Transverse colon (tissue), 4 donors: Measurements from ENCODE around the gene PJA1. TPM values are rescaled to one million over a fixed set of nuclear protein-coding genes. Genes with fewer than 3 reads are reported as not detected.

Experiments
- DNase-seq: peaks from one replicate; pipeline ENCODE4 v3.0.0-alpha.2; 2019
- H3K27ac ChIP-seq, 4 donors: fragments of 200-600 bp; sonication (generic); 2 replicates each; pipeline ENCODE4 v1.5.1; 2016 to 2018; ENCODE audit warnings: inconsistent platforms in 4 of 4
- H3K27me3 ChIP-seq: fragments of 200-600 bp; sonication (generic); 2 replicates; pipeline ENCODE4 v1.5.1; 2017; ENCODE audit warnings: inconsistent platforms
- H3K36me3 ChIP-seq, 4 donors: fragments of 200-600 bp; sonication (generic); 2 replicates each; pipeline ENCODE4 v1.5.1; 2017 to 2019; ENCODE audit warnings: inconsistent platforms in 4 of 4
- H3K4me1 ChIP-seq, 4 donors: fragments of 200-600 bp; sonication (generic); 2 replicates each; pipeline ENCODE4 v1.5.1; 2017 to 2020; ENCODE audit warnings: inconsistent platforms in 4 of 4
- H3K4me3 ChIP-seq, 4 donors: fragments of 200-600 bp; sonication (generic); 1 replicate in 1 of 4; 2 replicates in 3 of 4; pipeline versions ENCODE4 v1.5.1 to v1.6.1; 2017 to 2019; ENCODE audit warnings: inconsistent platforms in 4 of 4
- H3K9me3 ChIP-seq, 2 donors: fragments of 200-600 bp; sonication (generic); 2 replicates each; pipeline ENCODE4 v1.5.1; 2017 to 2019; ENCODE audit warnings: inconsistent platforms in 2 of 2
- CTCF ChIP-seq, 5 experiments: fragments of 200-600 bp in 3 of 5; fragments of 450-650 bp in 2 of 5; sonication (generic) in 3 of 5; IDR thresholded peaks; 1 replicate in 2 of 5; 2 replicates in 3 of 5; pipeline ENCODE4 v1.5.1; 2016 to 2017; ENCODE audit warnings: antibody characterized with exemption in 5 of 5, inconsistent platforms in 3 of 5, mild to moderate bottlenecking in 2 of 5, moderate library complexity in 1 of 5
- EP300 ChIP-seq: sonication (generic); formaldehyde crosslinking; IDR thresholded peaks from one replicate; pipeline ENCODE4 v1.6.1; 2017; ENCODE audit warnings: antibody characterized with exemption, low read depth
- POLR2A ChIP-seq: fragments of 450-650 bp; IDR thresholded peaks from one replicate; pipeline ENCODE4 v1.6.1; 2016; ENCODE audit warnings: antibody characterized with exemption, mild to moderate bottlenecking, moderate library complexity
- POLR2AphosphoS5 ChIP-seq, 3 donors: sonication (generic); formaldehyde crosslinking; IDR thresholded peaks; one replicate each; pipeline ENCODE4 v1.6.1; 2016; ENCODE audit warnings: antibody characterized with exemption in 3 of 3
- WGBS, 2 donors: methylation state at CpG; one replicate each; pipeline ENCODE4 v1.1.5; 2018; ENCODE audit warnings: low coverage in 1 of 2; 5-methylcytosine and 5-hydroxymethylcytosine counted together
- in situ Hi-C, 4 donors: fragments of 200-750 bp; cut with MboI; loops; one replicate each; pipeline versions ENCODE4 v1.15.0 to v1.15.1; 2017; ENCODE audit warnings: low sequenced_read_pairs in 3 of 4, low pct_ligation_motif_present in 1 of 4, low pct_unique_long_range_greater_than_20kb in 1 of 4
- intact Hi-C: fragments of 100-400 bp; cut with DNase I; formaldehyde crosslinking; loops from one replicate; pipeline ENCODE4 v1.15.1; 2023; ENCODE audit warnings: low total_unique reads
- total RNA-seq, 4 donors: library from RNA; depleted of rRNA; stranded (reverse); fragments of >200 nt; gene quantifications; one replicate each; pipeline ENCODE4 v1.1.0, GENCODE V29; 2016

The PJA1 gene
- total RNA-seq, 4 donors from 2014 or later = 2.2 to 31.4 (median 6.9) TPM

GRCh38 chrX:69124108-69124507 is 41.1 kb downstream of the PJA1 start:
- 76 to 83% methylated on average over 3 of the region's 3 CpGs for WGBS, 2 donors
- Histone ChIP-seq H3K36me3 (no peaks in the 10 kb centered on the region), H3K4me1 (peaks cover 0 to 3% (median 0%) of the 10 kb centered on the region in 4 donors), H3K9me3 (no peaks in the 10 kb centered on the region), H3K4me3 (no peak overlapping the region), H3K27ac (no peak overlapping the region), H3K27me3 (no peaks in the 10 kb centered on the region)
- DNase-seq = no peak
- intact Hi-C loops = no loop called here
- TF ChIP-seq EP300 (no peak), POLR2AphosphoS5 (IDR thresholded peaks at IDR 0.05) (no peak), CTCF (IDR thresholded peaks at IDR 0.05) (no peak), POLR2A (no peak)
- in situ Hi-C loops = no loop called here

GRCh38 chrX:69123481-69123880 is 41.8 kb downstream of the PJA1 start:
- 33 to 77% methylated on average over 1 to 8 of the region's 8 CpGs for WGBS, 2 donors
- TF ChIP-seq POLR2AphosphoS5 (IDR thresholded peaks at IDR 0.05) (no peak), EP300 (no peak), POLR2A (no peak), CTCF (IDR thresholded peaks at IDR 0.05) (no peak)
- DNase-seq = no peak
- Histone ChIP-seq H3K4me1 (peaks cover 0 to 3% (median 0%) of the 10 kb centered on the region in 4 donors), H3K9me3 (no peaks in the 10 kb centered on the region), H3K36me3 (no peaks in the 10 kb centered on the region), H3K27ac (no peak overlapping the region), H3K4me3 (no peak overlapping the region), H3K27me3 (no peaks in the 10 kb centered on the region)
- intact Hi-C loops = no loop called here
- in situ Hi-C loops = no loop called here

GRCh38 chrX:69121321-69122000 is 43.8 kb downstream of the PJA1 start:
- DNase-seq = no peak
- Histone ChIP-seq H3K27me3 (no peaks in the 10 kb centered on the region), H3K9me3 (no peaks in the 10 kb centered on the region), H3K36me3 (no peaks in the 10 kb centered on the region), H3K4me1 (no peaks in the 10 kb centered on the region), H3K27ac (no peak overlapping the region), H3K4me3 (no peak overlapping the region)
- intact Hi-C loops = no loop called here
- in situ Hi-C loops = no loop called here
- TF ChIP-seq POLR2A (no peak), CTCF (IDR thresholded peaks at IDR 0.05) (no peak), POLR2AphosphoS5 (IDR thresholded peaks at IDR 0.05) (no peak), EP300 (no peak)
- 84% methylated on average over 11 of the region's 11 CpGs; no CpG with 5 or more reads in 1 of the 2 donors for WGBS, 2 donors

GRCh38 chrX:69120476-69120875 is 44.8 kb downstream of the PJA1 start:
- intact Hi-C loops = no loop called here
- DNase-seq = no peak
- TF ChIP-seq POLR2A (no peak), POLR2AphosphoS5 (IDR thresholded peaks at IDR 0.05) (no peak), EP300 (no peak), CTCF (IDR thresholded peaks at IDR 0.05) (no peak)
- in situ Hi-C loops = no loop called here
- Histone ChIP-seq H3K4me3 (no peak overlapping the region), H3K27ac (no peak overlapping the region), H3K4me1 (no peaks in the 10 kb centered on the region), H3K36me3 (no peaks in the 10 kb centered on the region), H3K9me3 (no peaks in the 10 kb centered on the region), H3K27me3 (no peaks in the 10 kb centered on the region)
- 79% methylated on average over 5 of the region's 5 CpGs; no CpG with 5 or more reads in 1 of the 2 donors for WGBS, 2 donors
